ENCODE results near the gene SST. TPM values are rescaled to one million over a fixed set of nuclear protein-coding genes. Genes with fewer than 3 reads are reported as not detected.

The SST gene
- total and polyA plus RNA-seq, 2 experiments from 2014 or later: 6.0 to 10.1 TPM

GRCh38 chr3:187629711-187630110, 40.5 kb downstream of the SST start:
- no peak overlapping the region for H3K27ac ChIP-seq
- H3K4me1 ChIP-seq (ENCODE audit: low read depth): peaks cover 10% of the 10 kb centered on the region
- no peak for TF ChIP-seq CTCF (IDR thresholded peaks at IDR 0.05; ENCODE audit: low read depth, low read length)
- no peaks in the 10 kb centered on the region for H3K9me3 ChIP-seq (ENCODE audit: low read depth)
- H3K4me3 ChIP-seq: no peak overlapping the region
- peak in 1 of 2 donors; percentile 5 for DNase-seq (ENCODE audit: low read depth in 1 of 2, low spot score in 1 of 2)
- H3K27me3 ChIP-seq: no peaks in the 10 kb centered on the region
- no peaks in the 10 kb centered on the region for H3K36me3 ChIP-seq

DNA sequence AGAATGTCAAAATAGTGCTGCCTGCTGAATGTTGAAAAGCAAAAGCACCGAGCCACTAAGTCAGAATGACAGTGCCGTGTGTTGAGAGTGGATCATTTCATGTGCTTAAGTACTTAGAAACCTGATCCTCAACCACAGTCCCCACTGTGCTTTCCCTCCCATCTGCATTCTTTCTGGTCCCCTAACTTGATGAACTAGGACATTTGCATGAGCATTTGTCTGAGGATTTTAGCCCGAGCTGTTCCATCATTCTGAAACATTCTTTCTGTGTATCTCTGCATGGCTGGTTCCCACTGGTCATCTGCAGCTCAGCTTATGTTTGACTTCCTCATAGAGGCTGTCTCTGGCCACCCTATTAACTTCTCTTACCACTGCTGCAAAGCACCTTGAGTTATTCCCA, 42.0 kb downstream of the SST start:
- no peak for TF ChIP-seq CTCF (IDR thresholded peaks at IDR 0.05; ENCODE audit: low read depth, low read length)
- Histone ChIP-seq H3K4me3 (no peak overlapping the region), H3K4me1 (ENCODE audit: low read depth) (peaks cover 14% of the 10 kb centered on the region), H3K9me3 (ENCODE audit: low read depth) (no peaks in the 10 kb centered on the region), H3K36me3 (no peaks in the 10 kb centered on the region), H3K27ac (no peak overlapping the region), H3K27me3 (no peaks in the 10 kb centered on the region)
- DNase-seq (ENCODE audit: low read depth in 1 of 2, low spot score in 1 of 2): peak in 1 of 2 donors; percentile 59

DNA sequence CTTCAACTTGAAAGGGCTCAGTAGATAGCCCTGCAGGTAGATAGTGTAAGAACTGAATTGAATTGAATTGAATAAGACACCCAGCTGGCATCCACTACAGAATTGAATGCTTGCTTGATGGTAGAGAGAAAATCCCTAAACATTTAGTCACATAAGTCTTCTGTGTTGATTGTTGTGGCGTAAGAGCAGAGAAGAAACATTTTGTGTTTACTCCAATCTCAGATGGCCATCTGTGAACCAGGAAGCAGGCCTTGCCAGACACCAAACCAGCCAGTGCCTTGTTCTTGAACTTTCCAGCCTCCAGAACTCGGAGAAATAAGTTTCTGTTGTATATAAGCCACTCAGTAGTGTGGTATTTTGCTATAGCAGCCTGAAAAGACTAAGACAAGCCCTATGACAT, 43.6 kb downstream of the SST start:
- H3K9me3 ChIP-seq (ENCODE audit: low read depth): no peaks in the 10 kb centered on the region
- H3K4me1 ChIP-seq (ENCODE audit: low read depth): peaks cover 14% of the 10 kb centered on the region
- H3K4me3 ChIP-seq: no peak overlapping the region
- no peak for TF ChIP-seq CTCF (IDR thresholded peaks at IDR 0.05; ENCODE audit: low read depth, low read length)
- no peaks in the 10 kb centered on the region for H3K36me3 ChIP-seq
- no peaks in the 10 kb centered on the region for H3K27me3 ChIP-seq
- no peak overlapping the region for H3K27ac ChIP-seq
- DNase-seq (ENCODE audit: low read depth in 1 of 2, low spot score in 1 of 2): no peak

DNA sequence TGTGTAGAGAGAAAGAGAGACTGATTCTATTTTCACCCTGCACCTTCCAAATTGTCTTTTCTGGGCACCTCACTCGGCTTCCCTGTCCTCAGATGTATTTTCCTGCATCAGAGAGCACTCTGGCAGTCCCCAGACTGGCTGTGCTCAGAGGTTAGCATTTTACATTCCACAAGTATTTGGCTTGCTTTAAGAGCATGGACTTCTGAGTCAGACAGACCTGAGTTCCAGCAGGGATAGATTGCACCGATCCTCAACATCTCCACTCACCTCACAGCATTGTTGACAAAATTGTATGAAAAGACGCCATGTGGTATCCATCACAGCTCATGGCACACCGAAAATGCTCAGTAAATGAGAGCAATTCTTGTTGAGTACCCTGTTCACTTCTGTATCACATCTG, 45.6 kb downstream of the SST start:
- Histone ChIP-seq H3K4me1 (ENCODE audit: low read depth) (peaks cover 14% of the 10 kb centered on the region), H3K27me3 (no peaks in the 10 kb centered on the region), H3K27ac (no peak overlapping the region), H3K9me3 (ENCODE audit: low read depth) (no peaks in the 10 kb centered on the region), H3K36me3 (no peaks in the 10 kb centered on the region), H3K4me3 (no peak overlapping the region)
- TF ChIP-seq CTCF (IDR thresholded peaks at IDR 0.05; ENCODE audit: low read depth, low read length): no peak
- peak; percentile 7 to 29 for DNase-seq (ENCODE audit: low read depth in 1 of 2, low spot score in 1 of 2)

GRCh38 chr3:187623285-187623814, 46.8 kb downstream of the SST start:
- Histone ChIP-seq H3K4me3 (no peak overlapping the region), H3K27me3 (no peaks in the 10 kb centered on the region), H3K36me3 (no peaks in the 10 kb centered on the region), H3K9me3 (ENCODE audit: low read depth) (no peaks in the 10 kb centered on the region), H3K27ac (no peak overlapping the region), H3K4me1 (ENCODE audit: low read depth) (peaks cover 14% of the 10 kb centered on the region)
- no peak for DNase-seq (ENCODE audit: low read depth in 1 of 2, low spot score in 1 of 2)
- no peak for TF ChIP-seq CTCF (IDR thresholded peaks at IDR 0.05; ENCODE audit: low read depth, low read length)

DNA sequence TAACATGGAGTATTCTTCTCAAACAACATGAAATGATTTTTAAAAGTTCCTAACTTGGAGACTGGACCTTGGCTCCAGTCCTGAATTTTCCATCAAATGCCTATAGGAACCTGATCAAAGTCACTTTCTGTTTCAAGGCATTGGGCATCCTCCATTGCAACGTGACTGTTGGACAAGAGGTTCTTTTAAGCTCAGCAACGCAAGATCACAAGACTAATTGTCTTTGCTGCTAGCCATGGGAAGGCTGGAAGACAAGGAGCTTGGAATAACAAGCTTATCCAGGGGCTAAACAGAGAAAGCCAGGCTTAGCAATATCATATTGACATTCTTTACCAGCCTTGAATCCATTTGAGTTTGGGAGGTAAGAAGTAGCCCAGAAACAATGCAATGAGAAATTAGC, 48.3 kb downstream of the SST start:
- Histone ChIP-seq H3K36me3 (no peaks in the 10 kb centered on the region), H3K9me3 (ENCODE audit: low read depth) (no peaks in the 10 kb centered on the region), H3K27ac (no peak overlapping the region), H3K4me1 (ENCODE audit: low read depth) (peaks cover 10% of the 10 kb centered on the region), H3K4me3 (no peak overlapping the region), H3K27me3 (no peaks in the 10 kb centered on the region)
- TF ChIP-seq CTCF (IDR thresholded peaks at IDR 0.05; ENCODE audit: low read depth, low read length): no peak
- DNase-seq (ENCODE audit: low read depth in 1 of 2, low spot score in 1 of 2): no peak
